Measurements from ENCODE around the gene ALDH18A1. TPM values are rescaled to one million over a fixed set of nuclear protein-coding genes. Genes with fewer than 3 reads are reported as not detected.

ALDH18A1 gene
- total and polyA plus RNA-seq, 2 donors (not counting 1 experiment from before 2014, with no cell fraction given) = 12.4 to 27.6 TPM

DNA sequence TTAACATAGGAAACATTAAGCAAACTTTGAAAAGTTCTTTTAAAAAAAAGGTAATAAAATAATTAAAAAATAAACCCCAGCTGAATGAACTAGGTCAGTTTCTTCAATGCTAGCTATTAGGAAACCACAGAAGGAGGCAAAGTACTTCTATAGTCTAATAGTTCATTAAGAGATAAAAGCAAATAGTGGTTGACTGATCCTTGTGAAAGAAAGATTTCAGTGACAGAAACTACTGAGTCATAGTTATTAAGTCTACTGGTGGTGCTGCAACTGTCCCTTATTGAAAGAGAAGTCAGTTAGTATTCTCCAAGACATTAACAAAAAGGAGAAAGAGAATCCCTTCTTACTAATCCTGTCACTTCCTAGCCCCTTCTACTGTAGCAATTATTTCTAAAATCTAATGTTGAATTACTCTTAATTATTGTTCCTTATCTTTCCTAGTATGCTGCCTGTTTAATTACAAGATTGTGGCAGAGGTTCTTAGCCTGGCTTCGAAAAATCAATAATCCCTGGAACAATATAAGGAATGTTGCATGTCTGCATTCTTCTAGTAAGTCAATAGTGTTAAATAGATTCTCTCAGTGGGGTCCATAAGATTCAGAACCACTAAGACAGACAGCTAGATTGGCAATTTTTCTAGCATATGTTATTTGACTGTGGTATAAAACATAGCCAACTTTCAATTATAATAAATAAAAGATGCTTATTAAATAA lies 19.0 kb upstream of the ALDH18A1 start:
- no peaks in the 10 kb centered on the region for H3K9me3 Mint-ChIP-seq (ENCODE audit: insufficient read depth)
- no peak for ATAC-seq (ENCODE audit: low read depth)
- no peak overlapping the region for H3K4me3 Mint-ChIP-seq
- ChIA-PET CTCF (interaction anchor here (1.1 kb wide), 1 partner anchor 14 kb away, joined by 5 read pairs; no protein-coding TSS in a partner anchor), POLR2A (no interaction called here)
- no peak overlapping the region for H3K27ac Mint-ChIP-seq
- WGBS (ENCODE audit: insufficient coverage) = no CpG with 5 or more reads among the region's 1 CpG
- H3K4me1 Mint-ChIP-seq = no peaks in the 10 kb centered on the region
- no peaks in the 10 kb centered on the region for H3K4me1 ChIP-seq (ENCODE audit: control insufficient read depth in 2 of 2, insufficient read depth in 2 of 2, low read length in 2 of 2)
- no peaks in the 10 kb centered on the region for H3K27me3 Mint-ChIP-seq
- no peaks in the 10 kb centered on the region for H3K79me2 ChIP-seq (ENCODE audit: control insufficient read depth, insufficient read depth, low read length)
- intact Hi-C loops (cut with micrococcal nuclease) = no loop called here
- DNase-seq = no peak
- H3K4me2 ChIP-seq (replicated peaks; ENCODE audit: low read depth, low read length, poor library complexity, severe bottlenecking) = no peak overlapping the region
- no peaks in the 10 kb centered on the region for H4K20me1 ChIP-seq (ENCODE audit: control insufficient read depth, insufficient read depth, low read length, poor library complexity, severe bottlenecking)
- no peak overlapping the region for H3K27ac ChIP-seq (ENCODE audit: low read length in 2 of 2)
- no peak overlapping the region for H2AFZ ChIP-seq (ENCODE audit: insufficient read depth, low read depth, low read length, poor library complexity, severe bottlenecking)
- no peak overlapping the region for H3K9ac ChIP-seq (ENCODE audit: low read length)
- TF ChIP-seq CTCF (IDR thresholded peaks at IDR 0.05) (no peak), EZH2 (IDR thresholded peaks at IDR 0.05; ENCODE audit: borderline replicate concordance, insufficient read depth, low read depth, low read length, poor library complexity, severe bottlenecking) (no peak)
- H3K9me3 ChIP-seq (ENCODE audit: control extremely low read depth in 1 of 3, control insufficient read depth in 2 of 3, insufficient read depth in 1 of 3, low read length in 2 of 3) = no peaks in the 10 kb centered on the region
- H3K36me3 ChIP-seq (replicated peaks in 1 of 2; ENCODE audit: control extremely low read depth in 1 of 2, control insufficient read depth in 1 of 2, extremely low read depth in 1 of 2, insufficient read depth in 2 of 2, low read length in 1 of 2) = peaks cover 8 to 40% of the 10 kb centered on the region in 2 experiments
- no peaks in the 10 kb centered on the region for H3K27me3 ChIP-seq (replicated peaks in 1 of 4; ENCODE audit: control extremely low read depth in 1 of 4, control insufficient read depth in 3 of 4, insufficient read depth in 4 of 4, low read length in 3 of 4)
- no peak overlapping the region for H3K4me3 ChIP-seq (ENCODE audit: control extremely low read depth in 1 of 5, extremely low read depth in 1 of 5, insufficient read depth in 1 of 5, low read depth in 2 of 5, low read length in 4 of 5)

DNA sequence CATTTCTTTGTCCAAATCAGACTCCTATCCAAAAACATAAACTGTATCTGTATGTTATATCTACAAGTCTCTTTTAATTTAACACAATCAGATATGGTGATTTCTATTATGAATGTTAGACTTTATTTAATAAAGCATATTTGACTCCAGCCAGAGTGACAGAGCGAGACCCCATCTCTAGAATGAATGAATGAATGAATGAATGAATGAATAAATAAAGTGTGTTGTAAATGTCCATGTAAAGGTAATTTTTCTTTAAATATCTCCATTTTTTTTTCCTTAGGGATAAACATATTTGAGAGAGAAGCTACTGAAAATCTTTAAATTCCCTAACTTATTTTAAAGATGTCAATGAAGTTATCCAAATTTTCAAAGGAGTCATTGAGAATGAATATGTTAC lies 18.1 kb upstream of the ALDH18A1 start:
- no peak overlapping the region for H3K4me3 Mint-ChIP-seq

More for the DNA sequence above, 18.1 kb upstream of the ALDH18A1 start:
- TF ChIP-seq CTCF (IDR thresholded peaks at IDR 0.05) = no peak
- no peak overlapping the region for H3K4me3 ChIP-seq (ENCODE audit: control extremely low read depth in 1 of 5, extremely low read depth in 1 of 5, insufficient read depth in 1 of 5, low read depth in 2 of 5, low read length in 4 of 5)
- DNase-seq (no peak), ATAC-seq (ENCODE audit: low read depth) (no peak)
- intact Hi-C loops (cut with micrococcal nuclease) = no loop called here
- H3K9me3 ChIP-seq (ENCODE audit: control extremely low read depth in 1 of 3, control insufficient read depth in 2 of 3, insufficient read depth in 1 of 3, low read length in 2 of 3) = no peaks in the 10 kb centered on the region
- no peak overlapping the region for H3K9ac ChIP-seq (ENCODE audit: low read length)
- Mint-ChIP-seq H3K9me3 (ENCODE audit: insufficient read depth) (no peaks in the 10 kb centered on the region), H3K27ac (no peak overlapping the region), H3K4me1 (no peaks in the 10 kb centered on the region), H3K27me3 (no peaks in the 10 kb centered on the region)
- peaks cover 3 to 31% of the 10 kb centered on the region in 2 experiments for H3K36me3 ChIP-seq (replicated peaks in 1 of 2; ENCODE audit: control extremely low read depth in 1 of 2, control insufficient read depth in 1 of 2, extremely low read depth in 1 of 2, insufficient read depth in 2 of 2, low read length in 1 of 2)
- ChIA-PET CTCF (interaction anchor here (1.1 kb wide), 1 partner anchor 14 kb away, joined by 5 read pairs; no protein-coding TSS in a partner anchor), POLR2A (no interaction called here)
- no peak overlapping the region for H2AFZ ChIP-seq (ENCODE audit: insufficient read depth, low read depth, low read length, poor library complexity, severe bottlenecking)
- no peaks in the 10 kb centered on the region for H3K4me1 ChIP-seq (ENCODE audit: control insufficient read depth in 2 of 2, insufficient read depth in 2 of 2, low read length in 2 of 2)
- H3K27ac ChIP-seq (ENCODE audit: low read length in 2 of 2) = no peak overlapping the region
- no CpG with 5 or more reads among the region's 1 CpG for WGBS (ENCODE audit: insufficient coverage)
- H3K79me2 ChIP-seq (ENCODE audit: control insufficient read depth, insufficient read depth, low read length) = no peaks in the 10 kb centered on the region
- H3K27me3 ChIP-seq (replicated peaks in 1 of 4; ENCODE audit: control extremely low read depth in 1 of 4, control insufficient read depth in 3 of 4, insufficient read depth in 4 of 4, low read length in 3 of 4) = no peaks in the 10 kb centered on the region
- H4K20me1 ChIP-seq (ENCODE audit: control insufficient read depth, insufficient read depth, low read length, poor library complexity, severe bottlenecking) = no peaks in the 10 kb centered on the region
- no peak overlapping the region for H3K4me2 ChIP-seq (replicated peaks; ENCODE audit: low read depth, low read length, poor library complexity, severe bottlenecking)

Data from B cell (primary cell).